Progenitor cell of endocrine pancreas (in vitro differentiated cells): ENCODE data around the gene UBL4A. TPM values are rescaled to one million over a fixed set of nuclear protein-coding genes. Genes with fewer than 3 reads are reported as not detected.

Experiments used
- DNase-seq: peaks from one replicate; pipeline ENCODE4 v3.0.0; 2021; ENCODE audit warnings: low spot score; ENCODE audit not compliant: unreplicated experiment
- H3K27ac Mint-ChIP-seq: 2 replicates; pipeline ENCODE4 v1.8.0; 2021; ENCODE audit warnings: mild to moderate bottlenecking, moderate library complexity, mixed read lengths
- H3K27me3 Mint-ChIP-seq: 2 replicates; pipeline ENCODE4 v1.8.0; 2021; ENCODE audit warnings: mixed read lengths
- H3K36me3 Mint-ChIP-seq: 2 replicates; pipeline ENCODE4 v1.8.0; 2022; ENCODE audit warnings: mixed read lengths; ENCODE audit not compliant: insufficient read depth
- H3K4me1 Mint-ChIP-seq: 2 replicates; pipeline ENCODE4 v1.8.0; 2021; ENCODE audit warnings: low read depth, mixed read lengths
- H3K4me3 Mint-ChIP-seq: 2 replicates; pipeline ENCODE4 v1.8.0; 2021; ENCODE audit warnings: low read depth, mild to moderate bottlenecking, moderate library complexity, mixed read lengths
- H3K9me3 Mint-ChIP-seq: 2 replicates; pipeline ENCODE4 v1.8.0; 2021; ENCODE audit warnings: low read depth, mixed read lengths
- CTCF ChIP-seq: fragments of 200-600 bp; sonication (generic); IDR thresholded peaks from one replicate; pipeline ENCODE4 v1.5.0; 2021; ENCODE audit warnings: antibody characterized with exemption, mild to moderate bottlenecking; ENCODE audit not compliant: unreplicated experiment
- microRNA-seq: library from miRNA; unstranded; fragments of <30 nt; microRNA quantifications from one replicate; pipeline ENCODE4 v1.1.0, GENCODE V29; 2020; ENCODE audit warnings: borderline number of aligned reads; ENCODE audit not compliant: unreplicated experiment
- total RNA-seq: library from RNA; stranded (reverse); gene quantifications from 2 replicates; pipeline ENCODE4 v1.2.1, GENCODE V29; 2021

Gene UBL4A
- total RNA-seq, 1 donor from 2014 or later = 20.0 TPM

GRCh38 chrX:154435171-154435733, 51.2 kb downstream of the UBL4A start:
- no peak overlapping the region for H3K4me3 Mint-ChIP-seq
- peaks cover 12% of the 10 kb centered on the region for H3K4me1 Mint-ChIP-seq
- TF ChIP-seq CTCF = no peak
- peaks cover 5% of the 10 kb centered on the region for H3K9me3 Mint-ChIP-seq
- H3K27ac Mint-ChIP-seq = no peak overlapping the region
- no peaks in the 10 kb centered on the region for H3K27me3 Mint-ChIP-seq
- no peak for DNase-seq
- peaks cover 7% of the 10 kb centered on the region for H3K36me3 Mint-ChIP-seq

- Mint-ChIP-seq H3K27me3 (no peaks in the 10 kb centered on the region), H3K4me1 (peaks cover 15% of the 10 kb centered on the region), H3K27ac (no peak overlapping the region), H3K4me3 (no peak overlapping the region), H3K9me3 (peaks cover 5% of the 10 kb centered on the region), H3K36me3 (peaks cover 7% of the 10 kb centered on the region)
- no peak for TF ChIP-seq CTCF
- DNase-seq = no peak
These were observed 51.8 kb downstream of the UBL4A start for GRCh38 chrX:154434394-154435168.

Small RNA genes within 50 kb of the gene (microRNA-seq; reads per million reads assigned to microRNA genes)
- gene MIR6858 = 9.6 reads per million, percentile 16 among the genes with 10 or more reads in this experiment

Other genes starting within 250 kb of the UBL4A start
- gene OPN1MW3, start 229.0 kb downstream of the UBL4A start, total RNA-seq = not detected in 2 replicates
- gene TEX28, start 191.5 kb downstream of the UBL4A start, total RNA-seq = not detected in 2 replicates
- gene TKTL1, start 190.8 kb downstream of the UBL4A start, total RNA-seq = not detected in 2 replicates
- 765 and 777 TPM in 2 replicates for gene FLNA, start 112.0 kb downstream of the UBL4A start, total RNA-seq
- 42.5 and 45.9 TPM in 2 replicates for gene EMD, start 107.3 kb downstream of the UBL4A start, total RNA-seq
- gene RPL10, start 88.2 kb downstream of the UBL4A start, total RNA-seq = 2,364 and 2,443 TPM in 2 replicates
- gene DNASE1L1, start 77.4 kb downstream of the UBL4A start, total RNA-seq = 12.7 and 14.3 TPM in 2 replicates
- 34.5 and 38.4 TPM in 2 replicates for gene TAFAZZIN, start 75.1 kb downstream of the UBL4A start, total RNA-seq
- gene ATP6AP1, start 57.9 kb downstream of the UBL4A start, total RNA-seq = 82.1 and 87.5 TPM in 2 replicates
- gene GDI1, start 49.5 kb downstream of the UBL4A start, total RNA-seq = 149 and 151 TPM in 2 replicates
- gene FAM50A, start 42.5 kb downstream of the UBL4A start, total RNA-seq = 65.8 and 66.7 TPM in 2 replicates
- gene PLXNA3, start 28.3 kb downstream of the UBL4A start, total RNA-seq = 135 and 148 TPM in 2 replicates
- gene LAGE3, start 7.3 kb downstream of the UBL4A start, total RNA-seq = 12.8 and 13.5 TPM in 2 replicates
- 10.4 and 10.9 TPM in 2 replicates for gene SLC10A3, start 4.0 kb upstream of the UBL4A start, total RNA-seq
- gene FAM3A, start 29.6 kb upstream of the UBL4A start, total RNA-seq = 29.5 and 34.3 TPM in 2 replicates
- gene G6PD, start 60.2 kb upstream of the UBL4A start, total RNA-seq = 47.7 and 55.1 TPM in 2 replicates
- 16.7 and 19.1 TPM in 2 replicates for gene IKBKG, start 61.0 kb upstream of the UBL4A start, total RNA-seq
- gene CTAG1A, start 98.5 kb upstream of the UBL4A start, total RNA-seq = not detected in 2 replicates
- gene CTAG1B, start 132.7 kb upstream of the UBL4A start, total RNA-seq = not detected in 2 replicates
- gene CTAG2, start 167.0 kb upstream of the UBL4A start, total RNA-seq = not detected in 2 replicates